T-helper 1 cell treated with Interleukin-12 subunit alpha and Interleukin-12 subunit beta and Interleukin-4 antibody, amounts not matched to agents 30 μg/mL and 1 μg/mL, for 36 hours (primary cell): ENCODE data around the gene CRIP2.

Experiments used
- H3K27ac Mint-ChIP-seq: one replicate; pipeline ENCODE4 v1.8.0; 2021; ENCODE audit warnings: mild to moderate bottlenecking, mixed read lengths
- H3K27me3 Mint-ChIP-seq: one replicate; pipeline ENCODE4 v1.8.0; 2021; ENCODE audit warnings: low read depth, mixed read lengths
- H3K36me3 Mint-ChIP-seq: one replicate; pipeline ENCODE4 v1.8.0; 2021; ENCODE audit warnings: low read depth, mixed read lengths
- H3K4me1 Mint-ChIP-seq: one replicate; pipeline ENCODE4 v1.8.0; 2021; ENCODE audit warnings: low read depth, mixed read lengths
- H3K4me3 Mint-ChIP-seq: one replicate; pipeline ENCODE4 v1.8.0; 2021; ENCODE audit warnings: mild to moderate bottlenecking, moderate library complexity, mixed read lengths
- H3K9me3 Mint-ChIP-seq: one replicate; pipeline ENCODE4 v1.8.0; 2021; ENCODE audit warnings: mixed read lengths

CRIP2 gene

DNA sequence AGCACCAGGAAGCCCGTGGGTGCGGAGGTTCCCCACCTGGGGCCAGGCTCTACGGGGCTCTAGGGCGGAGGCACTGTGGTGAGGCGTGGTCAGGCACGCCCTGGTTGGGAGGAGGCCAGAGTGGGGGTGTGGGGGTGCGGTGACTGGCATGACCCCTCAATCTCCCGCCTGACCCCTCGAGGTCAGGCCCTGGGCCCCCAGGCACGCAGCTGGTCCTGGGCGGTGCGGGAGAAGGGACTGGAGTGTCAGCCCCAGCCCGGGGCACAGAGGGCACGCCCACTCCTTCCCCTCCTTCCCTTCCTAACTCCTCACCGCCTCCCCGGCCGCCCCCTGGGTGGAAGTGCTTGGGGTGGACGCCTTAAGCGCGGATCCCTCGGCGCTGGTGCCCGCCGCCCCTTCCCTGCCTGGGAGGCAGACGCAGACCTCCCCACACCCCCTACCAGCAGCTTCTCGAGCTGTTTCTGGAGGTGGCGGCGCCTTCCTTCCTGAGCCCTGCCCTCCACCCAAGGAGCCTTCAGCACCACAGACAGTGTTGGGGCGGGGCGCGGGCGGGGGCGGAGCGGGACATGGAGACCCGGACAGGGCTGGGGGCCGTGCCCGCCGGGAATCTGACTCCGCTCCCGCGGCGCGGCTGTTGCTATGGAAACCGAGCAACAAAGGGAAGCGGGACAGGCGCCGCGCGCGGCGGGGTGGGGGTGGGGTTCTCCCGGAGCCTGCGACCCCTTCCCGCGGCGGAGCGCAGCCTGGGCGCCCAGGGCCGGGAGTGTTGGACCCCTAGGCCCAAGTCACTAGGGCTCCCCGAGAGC lies 741 bp upstream of the CRIP2 start:
- Mint-ChIP-seq H3K27me3 (peaks cover 17% of the 10 kb centered on the region), H3K36me3 (no peaks in the 10 kb centered on the region), H3K9me3 (no peaks in the 10 kb centered on the region), H3K4me1 (peaks cover 4% of the 10 kb centered on the region), H3K4me3 (peak overlapping the region; percentile 70), H3K27ac (no peak overlapping the region)

DNA sequence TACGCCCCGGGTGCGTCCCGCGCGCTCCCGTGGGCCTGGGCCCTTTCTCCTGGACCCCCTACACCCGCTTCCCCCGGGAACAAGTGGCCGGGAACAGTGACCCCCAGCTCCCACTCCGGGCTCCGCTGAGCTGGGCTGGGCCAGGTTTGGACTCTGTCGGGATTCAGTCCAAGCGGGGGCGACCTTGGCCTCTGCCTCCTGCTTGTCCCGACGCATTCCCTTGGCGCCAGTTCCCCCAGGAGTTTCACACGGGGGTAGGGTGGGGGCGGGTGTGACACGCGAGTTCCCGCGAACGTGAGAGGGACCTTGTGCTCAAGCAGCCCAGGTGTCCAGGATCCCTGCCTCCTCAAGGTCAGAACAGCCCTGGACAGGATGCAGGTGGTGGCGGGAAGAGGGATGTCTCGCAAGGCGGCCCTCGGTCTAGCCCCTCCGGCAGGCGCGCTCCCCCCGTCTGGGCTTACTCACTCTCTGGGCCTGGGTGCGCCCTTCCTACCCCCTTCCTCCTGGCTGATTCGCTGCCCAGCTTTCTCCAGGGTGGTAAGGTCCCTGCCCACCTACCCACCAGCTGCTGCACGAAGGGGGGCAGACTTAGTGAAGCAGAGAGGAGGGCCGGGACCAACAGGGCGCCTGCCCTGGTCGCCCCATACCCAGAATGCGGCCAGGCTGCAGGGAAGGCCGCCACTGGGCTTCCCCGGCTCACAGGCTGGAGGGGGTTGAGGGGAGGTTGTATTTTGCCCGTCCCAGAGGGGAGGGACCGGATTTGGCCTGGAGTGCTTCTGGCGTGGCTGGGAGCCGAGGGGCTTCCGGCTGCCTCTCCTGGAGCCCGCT lies 862 bp downstream of the CRIP2 start:
- Mint-ChIP-seq H3K4me3 (peak overlapping the region; percentile 28), H3K27ac (no peak overlapping the region), H3K9me3 (no peaks in the 10 kb centered on the region), H3K4me1 (peaks cover 7% of the 10 kb centered on the region), H3K36me3 (no peaks in the 10 kb centered on the region), H3K27me3 (peaks cover 30% of the 10 kb centered on the region)

DNA sequence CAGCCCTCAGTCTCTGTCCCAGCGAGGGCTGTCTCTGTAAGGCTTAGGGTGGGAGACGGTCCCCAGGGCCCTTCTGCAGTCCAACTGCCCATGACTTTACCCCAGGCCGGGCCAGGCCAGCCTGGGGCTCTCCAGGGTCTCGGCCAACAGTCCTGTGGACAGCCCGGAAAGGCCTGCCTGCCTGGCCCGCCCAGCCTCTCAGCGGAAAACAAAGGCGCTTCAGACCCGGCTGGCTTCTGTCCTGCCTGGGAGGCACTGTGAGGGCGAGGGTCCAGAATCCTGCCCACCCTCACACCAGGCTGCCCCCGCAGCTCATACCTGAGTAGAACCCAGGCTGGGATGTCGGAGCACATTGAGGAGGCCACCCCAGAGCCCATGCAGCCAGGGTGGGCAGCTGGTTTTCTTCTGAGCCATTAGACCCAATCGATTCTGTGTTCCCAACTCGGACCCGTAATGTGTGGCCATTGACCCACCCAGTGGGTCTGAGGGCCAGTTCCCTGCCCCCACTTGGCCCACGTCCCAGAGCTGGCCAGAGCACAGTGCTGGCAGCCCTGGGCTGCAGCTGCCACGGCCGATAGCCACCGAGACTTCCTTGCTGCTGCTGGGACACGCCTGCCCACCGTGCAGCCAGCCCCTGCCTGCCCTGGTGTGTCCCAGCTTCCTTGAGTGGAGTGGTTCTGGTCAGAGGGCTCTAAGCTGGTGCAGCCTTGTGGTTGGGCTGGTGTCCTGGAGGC lies 1.6 kb downstream of the CRIP2 start:
- Mint-ChIP-seq H3K9me3 (no peaks in the 10 kb centered on the region), H3K36me3 (no peaks in the 10 kb centered on the region), H3K27ac (no peak overlapping the region), H3K4me1 (peaks cover 11% of the 10 kb centered on the region), H3K27me3 (peaks cover 34% of the 10 kb centered on the region), H3K4me3 (peak overlapping the region; percentile 28)

DNA sequence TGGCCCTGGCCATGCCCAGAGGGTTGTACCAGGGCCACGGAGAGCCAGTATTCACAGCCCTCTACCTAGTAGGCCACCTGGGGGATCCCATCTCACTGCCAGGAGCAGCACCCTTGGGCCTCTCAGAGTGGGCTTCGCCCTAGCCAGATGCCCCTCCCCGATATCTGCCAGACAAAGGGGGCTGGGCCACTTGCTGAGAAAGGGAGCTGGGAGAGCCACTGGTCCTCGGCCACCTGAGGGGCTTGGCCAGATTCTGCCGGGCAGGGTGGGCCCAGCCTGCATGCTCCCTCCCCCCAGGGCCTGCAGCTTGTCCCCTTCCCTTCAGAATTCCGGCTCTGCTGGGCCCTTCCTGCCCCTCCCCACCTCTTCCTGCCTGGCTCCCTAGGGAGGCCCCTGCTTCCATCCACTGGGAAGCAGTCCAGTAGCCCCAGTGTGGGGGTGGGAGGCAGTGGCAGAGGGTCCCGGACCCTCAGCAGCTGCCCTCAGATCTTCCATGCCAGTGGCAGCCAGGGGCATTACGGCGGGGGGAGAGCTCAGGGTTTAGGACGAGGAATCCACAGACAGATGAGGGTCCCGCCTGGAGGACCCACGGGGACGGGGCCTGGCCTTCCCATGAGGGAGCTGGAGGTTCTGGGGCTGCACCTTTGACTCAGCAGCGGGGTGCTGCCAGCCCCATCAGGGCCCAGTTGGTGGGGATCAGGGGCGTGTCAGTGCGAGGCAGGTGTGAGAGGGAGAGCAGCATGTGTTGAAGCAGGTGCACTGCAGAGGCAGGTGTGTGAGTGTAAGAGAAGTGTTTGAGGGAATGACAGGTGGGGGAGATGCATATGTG lies 2.4 kb downstream of the CRIP2 start:
- peak overlapping the region; percentile 53 for H3K4me3 Mint-ChIP-seq
- H3K36me3 Mint-ChIP-seq: no peaks in the 10 kb centered on the region
- H3K27me3 Mint-ChIP-seq: peaks cover 34% of the 10 kb centered on the region
- peak overlapping the region; percentile 70 for H3K27ac Mint-ChIP-seq
- peaks cover 15% of the 10 kb centered on the region for H3K4me1 Mint-ChIP-seq
- no peaks in the 10 kb centered on the region for H3K9me3 Mint-ChIP-seq

DNA sequence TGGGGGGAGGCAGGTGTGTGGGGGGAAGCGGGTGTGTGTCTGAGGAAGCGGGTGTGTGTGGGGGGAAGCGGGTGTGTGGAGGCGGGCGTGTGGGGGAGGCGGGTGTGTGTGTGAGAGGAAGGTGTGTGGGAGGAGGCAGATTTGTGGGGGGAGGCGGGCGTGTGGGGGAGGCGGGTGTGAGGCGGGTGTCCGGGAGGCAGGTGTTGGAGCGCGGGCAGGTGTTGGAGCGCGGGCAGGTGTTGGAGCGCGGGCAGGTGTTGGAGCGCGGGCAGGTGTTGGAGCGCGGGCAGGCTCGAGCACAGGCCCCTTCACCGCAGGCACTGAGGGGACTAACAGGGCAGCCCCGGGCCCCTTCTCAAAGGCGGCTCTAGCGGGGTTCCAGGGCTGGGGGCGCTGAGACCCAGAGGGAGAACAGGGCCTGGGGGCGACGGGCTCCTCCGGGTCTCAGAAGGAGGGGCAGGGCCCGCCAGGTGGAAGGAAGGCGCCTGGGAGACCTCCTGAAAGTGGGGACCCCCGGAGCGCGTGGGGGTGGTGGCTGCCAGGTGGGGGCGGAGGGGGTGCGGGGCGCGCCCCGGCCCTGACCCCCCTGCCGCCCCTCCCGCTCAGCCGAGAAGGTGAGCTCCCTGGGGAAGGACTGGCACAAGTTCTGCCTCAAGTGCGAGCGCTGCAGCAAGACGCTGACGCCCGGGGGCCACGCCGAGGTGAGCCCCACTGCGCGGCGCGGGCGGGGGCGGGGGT lies 3.2 kb downstream of the CRIP2 start:
- H3K4me1 Mint-ChIP-seq: peaks cover 21% of the 10 kb centered on the region
- peak overlapping the region; percentile 53 for H3K4me3 Mint-ChIP-seq
- H3K27me3 Mint-ChIP-seq: peaks cover 34% of the 10 kb centered on the region
- no peaks in the 10 kb centered on the region for H3K9me3 Mint-ChIP-seq
- no peaks in the 10 kb centered on the region for H3K36me3 Mint-ChIP-seq
- no peak overlapping the region for H3K27ac Mint-ChIP-seq

DNA sequence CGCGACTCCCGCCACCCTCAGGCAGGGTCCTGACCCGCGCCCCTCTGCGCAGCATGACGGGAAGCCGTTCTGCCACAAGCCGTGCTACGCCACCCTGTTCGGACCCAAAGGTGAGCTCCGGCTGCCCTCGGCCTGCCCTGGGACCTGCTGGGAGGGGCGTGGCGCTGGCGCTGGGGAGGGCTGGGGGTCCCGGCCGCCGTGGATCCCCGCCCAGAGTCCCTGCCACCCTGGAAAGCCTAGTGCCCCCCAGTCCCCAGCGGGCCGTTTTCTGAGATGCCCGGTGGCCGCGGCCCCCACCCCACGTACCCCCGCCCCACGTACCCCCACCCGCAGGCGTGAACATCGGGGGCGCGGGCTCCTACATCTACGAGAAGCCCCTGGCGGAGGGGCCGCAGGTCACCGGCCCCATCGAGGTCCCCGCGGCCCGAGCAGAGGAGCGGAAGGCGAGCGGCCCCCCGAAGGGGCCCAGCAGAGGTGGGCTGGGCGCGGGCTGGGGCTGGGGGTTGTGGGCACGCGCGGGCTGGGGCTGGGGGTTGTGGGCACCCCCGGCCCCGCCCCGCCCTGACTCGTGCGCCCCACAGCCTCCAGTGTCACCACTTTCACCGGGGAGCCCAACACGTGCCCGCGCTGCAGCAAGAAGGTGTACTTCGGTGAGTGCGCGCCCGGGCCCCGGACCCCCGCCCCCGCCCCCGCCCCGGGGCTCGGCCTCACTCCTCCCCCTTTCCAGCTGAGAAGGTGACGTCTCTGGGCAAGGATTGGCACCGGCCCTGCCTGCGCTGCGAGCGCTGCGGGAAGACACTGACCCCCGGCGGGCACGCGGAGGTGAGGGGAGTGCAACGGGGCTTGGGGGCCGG lies 4.0 kb downstream of the CRIP2 start:
- Mint-ChIP-seq H3K27ac (no peak overlapping the region), H3K4me1 (peaks cover 21% of the 10 kb centered on the region), H3K36me3 (no peaks in the 10 kb centered on the region), H3K9me3 (no peaks in the 10 kb centered on the region), H3K4me3 (no peak overlapping the region), H3K27me3 (peaks cover 34% of the 10 kb centered on the region)

DNA sequence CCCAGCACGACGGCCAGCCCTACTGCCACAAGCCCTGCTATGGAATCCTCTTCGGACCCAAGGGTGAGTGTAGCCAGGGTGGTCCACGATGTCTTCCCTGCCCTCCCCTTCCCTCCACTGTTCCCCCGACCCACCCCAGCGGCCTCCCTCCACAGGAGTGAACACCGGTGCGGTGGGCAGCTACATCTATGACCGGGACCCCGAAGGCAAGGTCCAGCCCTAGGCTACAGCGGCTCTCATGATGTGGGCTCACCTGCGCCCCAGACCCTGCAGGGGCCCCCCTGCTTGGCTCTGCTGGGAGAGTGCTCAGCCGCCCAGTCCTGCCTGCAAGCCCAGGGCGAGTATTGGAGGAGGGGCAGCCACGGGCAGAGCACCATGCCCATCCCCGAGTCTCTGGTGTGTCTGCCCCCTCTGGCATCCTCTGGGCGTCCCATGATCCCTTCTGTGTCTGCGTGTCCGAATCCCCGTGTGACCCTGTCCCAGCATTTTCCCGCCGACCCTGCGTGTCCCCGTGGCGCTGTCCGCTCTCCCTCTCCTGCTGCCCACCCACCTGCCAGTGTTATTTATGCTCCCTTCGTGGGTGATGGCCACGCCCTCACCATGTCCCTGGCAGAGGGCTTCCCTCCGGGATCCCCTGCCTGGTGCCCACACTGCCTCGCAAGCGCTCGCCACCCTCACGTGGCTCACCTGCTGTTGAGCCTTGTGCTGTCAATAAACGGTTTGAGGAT lies 5.0 kb downstream of the CRIP2 start:
- Mint-ChIP-seq H3K36me3 (no peaks in the 10 kb centered on the region), H3K4me1 (peaks cover 24% of the 10 kb centered on the region), H3K27ac (no peak overlapping the region), H3K4me3 (no peak overlapping the region), H3K27me3 (peaks cover 34% of the 10 kb centered on the region), H3K9me3 (no peaks in the 10 kb centered on the region)

DNA sequence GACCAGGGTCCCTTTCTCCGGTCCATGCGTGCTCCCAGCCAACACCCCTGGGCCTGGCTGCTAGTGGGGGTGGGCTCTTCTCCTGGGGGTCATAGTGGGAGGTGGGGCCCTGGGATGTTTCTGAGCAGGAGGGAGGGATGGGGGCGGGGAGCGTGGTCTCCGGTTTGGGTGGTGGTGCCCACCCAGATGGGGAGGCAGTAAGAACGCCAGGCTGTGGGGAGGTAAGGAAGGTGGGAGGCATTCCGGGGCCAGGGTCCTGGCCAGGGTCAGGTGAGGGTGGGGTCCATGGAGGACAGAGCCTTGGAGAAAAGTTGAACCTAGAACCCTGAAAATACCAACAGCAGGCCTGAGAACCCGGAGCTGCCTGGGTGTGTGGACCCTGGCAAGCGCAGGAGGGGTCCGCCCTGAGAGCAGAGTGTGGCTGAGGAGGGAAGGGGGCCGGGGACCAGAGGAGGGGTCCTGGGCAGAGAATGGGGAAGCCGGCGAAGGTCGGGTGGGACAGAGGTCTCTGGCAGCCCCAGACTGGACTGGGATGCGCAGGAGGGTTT lies 5.7 kb downstream of the CRIP2 start:
- Mint-ChIP-seq H3K27me3 (peaks cover 34% of the 10 kb centered on the region), H3K4me1 (peaks cover 25% of the 10 kb centered on the region), H3K36me3 (no peaks in the 10 kb centered on the region), H3K4me3 (no peak overlapping the region), H3K27ac (peak overlapping the region; percentile 87), H3K9me3 (no peaks in the 10 kb centered on the region)

DNA sequence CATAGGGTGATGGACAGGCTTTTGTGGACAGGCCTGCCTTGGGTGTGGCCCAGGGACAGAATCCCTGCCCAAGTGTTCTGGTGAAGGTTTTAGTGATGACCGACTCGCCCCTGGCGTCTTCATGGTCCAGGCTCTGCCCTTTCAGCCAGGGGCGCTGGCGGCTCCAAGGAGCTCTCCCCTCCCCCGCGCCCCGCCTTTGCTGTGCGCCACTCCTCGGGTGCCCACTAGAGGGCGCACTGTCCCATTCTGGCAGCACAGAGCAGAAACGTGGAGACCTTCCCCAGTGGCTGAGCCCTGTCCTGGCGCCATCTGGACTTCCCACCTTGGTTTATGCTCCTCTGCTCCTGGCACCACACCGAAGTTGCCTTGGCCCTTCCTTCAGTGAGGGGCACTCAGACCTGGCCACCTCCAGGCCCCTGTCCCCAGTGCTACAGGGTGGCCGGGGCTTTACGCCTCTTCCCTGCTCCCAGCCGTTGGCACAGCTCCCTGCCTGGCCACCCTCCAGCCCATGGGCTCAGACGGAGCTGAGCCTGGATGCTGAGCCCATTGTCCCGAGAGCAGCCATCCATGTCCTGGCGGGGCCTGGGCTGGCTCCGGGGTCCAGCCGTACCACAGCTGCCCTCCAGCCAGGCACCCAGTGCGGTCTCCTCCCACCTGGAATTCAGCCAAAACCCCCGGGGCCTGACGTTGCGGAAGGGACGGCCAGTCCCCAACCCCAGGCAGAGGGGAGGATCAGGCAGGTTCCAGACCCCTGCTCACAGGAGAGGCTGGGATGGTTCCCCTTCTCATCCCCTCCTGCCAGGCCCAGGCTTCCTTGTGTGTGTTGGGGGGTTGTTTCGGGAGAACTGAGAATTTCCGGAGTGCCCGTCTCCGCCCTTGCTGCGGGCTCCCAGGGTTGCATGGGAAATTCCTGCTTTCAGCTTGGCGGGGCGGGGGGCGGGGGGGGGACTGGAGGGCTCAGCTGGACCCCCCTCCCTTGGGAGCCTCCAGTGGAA lies 6.5 kb downstream of the CRIP2 start:
- Mint-ChIP-seq H3K27ac (peak overlapping the region; percentile 97), H3K4me1 (peaks cover 25% of the 10 kb centered on the region), H3K9me3 (no peaks in the 10 kb centered on the region), H3K36me3 (no peaks in the 10 kb centered on the region), H3K27me3 (peaks cover 32% of the 10 kb centered on the region), H3K4me3 (peak overlapping the region; percentile 50)

DNA sequence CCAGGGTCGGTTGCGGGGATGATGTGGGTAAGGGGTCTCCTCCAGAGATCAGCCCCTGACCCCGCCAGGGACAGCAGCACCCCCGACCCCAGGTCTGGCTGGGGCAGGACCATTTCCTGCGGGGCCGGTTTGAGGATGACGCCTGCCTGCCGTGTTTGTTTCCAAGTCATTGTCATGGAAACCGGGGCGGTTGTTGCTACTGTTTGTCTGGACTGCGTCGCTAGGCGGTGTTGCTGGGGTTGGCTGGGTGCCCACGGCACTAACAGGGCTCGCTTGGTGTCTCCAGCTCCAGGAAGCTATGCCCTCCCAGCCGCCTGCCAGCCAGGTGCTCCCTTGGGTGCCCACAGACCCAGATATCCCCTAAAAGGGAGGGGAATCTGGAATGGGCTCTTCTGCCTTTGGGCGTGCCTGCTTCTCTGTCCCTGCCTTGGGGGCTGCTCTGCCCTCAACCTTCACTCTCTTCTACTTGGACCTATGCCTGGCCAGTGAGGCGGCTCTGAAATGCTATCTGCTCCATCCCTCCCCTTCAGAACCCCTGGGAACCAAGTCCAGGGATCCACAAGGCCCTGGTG lies 7.4 kb downstream of the CRIP2 start:
- Mint-ChIP-seq H3K4me3 (peak overlapping the region; percentile 51), H3K27me3 (peaks cover 25% of the 10 kb centered on the region), H3K36me3 (no peaks in the 10 kb centered on the region), H3K4me1 (peaks cover 25% of the 10 kb centered on the region), H3K9me3 (no peaks in the 10 kb centered on the region), H3K27ac (peak overlapping the region; percentile 97)
